Mammary epithelial cell (primary cell): Measurements from ENCODE around the gene SLC4A8.

ENCODE experiments used
- EZH2 ChIP-seq: IDR thresholded peaks from 2 replicates; pipeline ENCODE4 v1.6.1; 2012; ENCODE audit warnings: low read length, inconsistent platforms, borderline replicate concordance
- TF ChIP-seq, protein P1 (sequence below), 2 donors: IDR thresholded peaks in 1 of 2; conservative IDR thresholded peaks in 1 of 2; 2 replicates each; pipeline ENCODE4 v1.5.1; 2011 to 2012; ENCODE audit warnings: inconsistent platforms in 2 of 2, low read length in 2 of 2, mild to moderate bottlenecking in 2 of 2, control low read depth in 1 of 2, low read depth in 1 of 2; ENCODE audit not compliant: insufficient read depth in 1 of 2; ENCODE audit errors: extremely low read depth in 1 of 2

DNA sequence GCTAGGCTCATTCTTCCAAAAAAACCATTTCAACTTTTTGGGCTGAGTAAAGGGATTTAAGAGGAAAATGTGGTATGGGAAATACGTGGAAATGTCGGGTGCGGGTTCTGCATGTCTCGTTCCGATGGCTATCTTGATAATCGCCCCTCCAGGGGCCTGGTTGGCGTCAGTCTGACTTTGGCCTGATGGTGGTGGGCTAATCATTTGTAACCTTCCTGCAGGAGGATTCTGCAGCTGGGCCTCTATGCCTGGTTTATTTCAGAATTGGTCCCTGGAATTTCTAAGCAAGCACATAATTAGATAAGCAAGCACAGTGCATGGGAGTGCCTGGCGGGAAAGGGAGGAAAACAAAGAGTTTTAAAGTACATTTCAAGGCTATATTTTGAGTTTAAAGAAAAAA is 14.8 kb upstream of the SLC4A8 start:
- TF ChIP-seq, protein P1, sequence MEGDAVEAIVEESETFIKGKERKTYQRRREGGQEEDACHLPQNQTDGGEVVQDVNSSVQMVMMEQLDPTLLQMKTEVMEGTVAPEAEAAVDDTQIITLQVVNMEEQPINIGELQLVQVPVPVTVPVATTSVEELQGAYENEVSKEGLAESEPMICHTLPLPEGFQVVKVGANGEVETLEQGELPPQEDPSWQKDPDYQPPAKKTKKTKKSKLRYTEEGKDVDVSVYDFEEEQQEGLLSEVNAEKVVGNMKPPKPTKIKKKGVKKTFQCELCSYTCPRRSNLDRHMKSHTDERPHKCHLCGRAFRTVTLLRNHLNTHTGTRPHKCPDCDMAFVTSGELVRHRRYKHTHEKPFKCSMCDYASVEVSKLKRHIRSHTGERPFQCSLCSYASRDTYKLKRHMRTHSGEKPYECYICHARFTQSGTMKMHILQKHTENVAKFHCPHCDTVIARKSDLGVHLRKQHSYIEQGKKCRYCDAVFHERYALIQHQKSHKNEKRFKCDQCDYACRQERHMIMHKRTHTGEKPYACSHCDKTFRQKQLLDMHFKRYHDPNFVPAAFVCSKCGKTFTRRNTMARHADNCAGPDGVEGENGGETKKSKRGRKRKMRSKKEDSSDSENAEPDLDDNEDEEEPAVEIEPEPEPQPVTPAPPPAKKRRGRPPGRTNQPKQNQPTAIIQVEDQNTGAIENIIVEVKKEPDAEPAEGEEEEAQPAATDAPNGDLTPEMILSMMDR (conservative IDR thresholded peaks at IDR 0.05 in 1 of 2, IDR thresholded peaks at IDR 0.05 in 1 of 2; ENCODE audit: extremely low read depth in 1 of 2, insufficient read depth in 1 of 2, low read depth in 1 of 2, low read length in 2 of 2) = no peak
- TF ChIP-seq EZH2 = no peak
